HG03565 (cell line): ENCODE data around the gene FNDC3B.
A peak's percentile ranks its signal among the peaks of the same experiment; 100 is the strongest.
"Not testable (repeated sequence)": the region's sequence is repeated elsewhere in the genome, so short reads cannot be mapped to it uniquely, and the experiment has no call there.

ENCODE experiments used
- ATAC-seq: cut with Tn5 transposase; IDR thresholded peaks from one replicate; pipeline ENCODE4 v1.9.1; 2021; ENCODE audit warnings: mild to moderate bottlenecking, moderate library complexity; ENCODE audit not compliant: unreplicated experiment

FNDC3B gene

GRCh38 chr3:172253200-172253599 lies 213.8 kb downstream of the FNDC3B start:
- ATAC-seq: no peak

- ATAC-seq: no peak
Measured at GRCh38 chr3:172254542-172254941, 215.2 kb downstream of the FNDC3B start.

- not testable (repeated sequence) for ATAC-seq
Measured at GRCh38 chr3:172255321-172255720, 215.9 kb downstream of the FNDC3B start.

- no peak for ATAC-seq
Measured at GRCh38 chr3:172256101-172256734, 216.8 kb downstream of the FNDC3B start.

GRCh38 chr3:172257648-172258400 lies 218.4 kb downstream of the FNDC3B start:
- no peak for ATAC-seq

- ATAC-seq: no peak
Measured at GRCh38 chr3:172258624-172259023, 219.2 kb downstream of the FNDC3B start.

GRCh38 chr3:172259111-172259541 lies 219.7 kb downstream of the FNDC3B start:
- ATAC-seq: no peak

GRCh38 chr3:172259726-172260248 lies 220.4 kb downstream of the FNDC3B start:
- no peak for ATAC-seq

GRCh38 chr3:172260381-172260780 lies 221.0 kb downstream of the FNDC3B start:
- no peak for ATAC-seq

- no peak for ATAC-seq
Measured at GRCh38 chr3:172261054-172261453, 221.7 kb downstream of the FNDC3B start.

- no peak for ATAC-seq
Measured at GRCh38 chr3:172262991-172263608, 223.7 kb downstream of the FNDC3B start.

GRCh38 chr3:172263781-172264486 lies 224.6 kb downstream of the FNDC3B start:
- no peak for ATAC-seq

- ATAC-seq: no peak
Measured at GRCh38 chr3:172266103-172266502, 226.7 kb downstream of the FNDC3B start.

GRCh38 chr3:172268425-172268824 lies 229.0 kb downstream of the FNDC3B start:
- no peak for ATAC-seq

GRCh38 chr3:172268868-172269267 lies 229.5 kb downstream of the FNDC3B start:
- no peak for ATAC-seq

GRCh38 chr3:172270557-172271166 lies 231.3 kb downstream of the FNDC3B start:
- peak; percentile 95 for ATAC-seq

GRCh38 chr3:172271386-172271976 lies 232.1 kb downstream of the FNDC3B start:
- no peak for ATAC-seq

- no peak for ATAC-seq
Measured at GRCh38 chr3:172272698-172273097, 233.3 kb downstream of the FNDC3B start.

- no peak for ATAC-seq
Measured at GRCh38 chr3:172273378-172273777, 234.0 kb downstream of the FNDC3B start.

- no peak for ATAC-seq
Measured at GRCh38 chr3:172274906-172275305, 235.5 kb downstream of the FNDC3B start.
